ENCODE results near the gene GLIS1.

GRCh38 chr1:53699981-53700380 is 39.0 kb downstream of the GLIS1 start:
- TF ChIP-seq EZH2phosphoT487 (IDR thresholded peaks at IDR 0.05; ENCODE audit: borderline replicate concordance): no peak
- no peak for TF ChIP-seq ZNF274 (IDR thresholded peaks at IDR 0.05; ENCODE audit: low read depth, low read length)
- no peak for TF ChIP-seq EGR1 (IDR thresholded peaks at IDR 0.05; ENCODE audit: low read depth)
- no peak for TF ChIP-seq POLR2A (IDR thresholded peaks at IDR 0.05; ENCODE audit: borderline replicate concordance, extremely low read depth, insufficient read depth, insufficient read length)
- TF ChIP-seq ZFX (IDR thresholded peaks at IDR 0.05): no peak
- no peak for TF ChIP-seq CTCF (IDR thresholded peaks at IDR 0.05 in 2 of 3, conservative IDR thresholded peaks at IDR 0.05 in 1 of 3; ENCODE audit: borderline replicate concordance in 1 of 3, insufficient read depth in 1 of 3, low read depth in 2 of 3, low read length in 2 of 3)
- TF ChIP-seq POLR2AphosphoS5 (IDR thresholded peaks at IDR 0.05; ENCODE audit: low read depth, low read length): no peak
- no peak for TF ChIP-seq TCF7L2 (IDR thresholded peaks at IDR 0.05; ENCODE audit: borderline replicate concordance, extremely low read depth, insufficient read depth, insufficient read length)
- no peak for TF ChIP-seq ZBTB33 (IDR thresholded peaks at IDR 0.05; ENCODE audit: extremely low read depth, insufficient replicate concordance, low read length)
